ENCODE results near the gene AHRR.
"Not testable (repeated sequence)": the region's sequence is repeated elsewhere in the genome, so short reads cannot be mapped to it uniquely, and the experiment has no call there.

The AHRR gene

GRCh38 chr5:360257-361027, 38.9 kb downstream of the AHRR start:
- H3K27ac ChIP-seq, result no peak overlapping the region

GRCh38 chr5:362189-362588, 40.7 kb downstream of the AHRR start:
- no peak for DNase-seq (ENCODE audit: low read depth, low spot score)
- no peak overlapping the region for H3K27ac ChIP-seq

More at GRCh38 chr5:360257-361027, 38.9 kb downstream of the AHRR start:
- no peak for DNase-seq (ENCODE audit: low read depth, low spot score)

GRCh38 chr5:362978-363765, 41.7 kb downstream of the AHRR start:
- no peak for DNase-seq (ENCODE audit: low read depth, low spot score)

GRCh38 chr5:364497-364896, 43.0 kb downstream of the AHRR start:
- no peak overlapping the region for H3K27ac ChIP-seq

More at GRCh38 chr5:362978-363765, 41.7 kb downstream of the AHRR start:
- H3K27ac ChIP-seq, result no peak overlapping the region

GRCh38 chr5:366541-367357, 45.2 kb downstream of the AHRR start:
- no peak for DNase-seq (ENCODE audit: low read depth, low spot score)
- H3K27ac ChIP-seq, result no peak overlapping the region

More at GRCh38 chr5:364497-364896, 43.0 kb downstream of the AHRR start:
- DNase-seq (ENCODE audit: low read depth, low spot score), result no peak

- DNase-seq (ENCODE audit: low read depth, low spot score), result no peak
- H3K27ac ChIP-seq, result no peak overlapping the region
Observed at GRCh38 chr5:367358-368130, 46.0 kb downstream of the AHRR start.

GRCh38 chr5:368183-369084, 46.9 kb downstream of the AHRR start:
- no peak for DNase-seq (ENCODE audit: low read depth, low spot score)

GRCh38 chr5:369151-369868, 47.8 kb downstream of the AHRR start:
- DNase-seq (ENCODE audit: low read depth, low spot score), result no peak
- H3K27ac ChIP-seq, result no peak overlapping the region

More at GRCh38 chr5:368183-369084, 46.9 kb downstream of the AHRR start:
- H3K27ac ChIP-seq, result no peak overlapping the region

GRCh38 chr5:369869-370236, 48.3 kb downstream of the AHRR start:
- DNase-seq (ENCODE audit: low read depth, low spot score); H3K27ac ChIP-seq: not testable (repeated sequence)

GRCh38 chr5:370311-370958, 48.9 kb downstream of the AHRR start:
- no peak for DNase-seq (ENCODE audit: low read depth, low spot score)
- no peak overlapping the region for H3K27ac ChIP-seq

GRCh38 chr5:370959-371810, 49.7 kb downstream of the AHRR start:
- DNase-seq (ENCODE audit: low read depth, low spot score), result no peak

GRCh38 chr5:371811-372555, 50.5 kb downstream of the AHRR start:
- H3K27ac ChIP-seq, result no peak overlapping the region
- DNase-seq (ENCODE audit: low read depth, low spot score), result no peak

More at GRCh38 chr5:370959-371810, 49.7 kb downstream of the AHRR start:
- no peak overlapping the region for H3K27ac ChIP-seq

GRCh38 chr5:372556-372995, 51.1 kb downstream of the AHRR start:
- H3K27ac ChIP-seq, result no peak overlapping the region
- DNase-seq (ENCODE audit: low read depth, low spot score), result no peak

- no peak overlapping the region for H3K27ac ChIP-seq
- DNase-seq (ENCODE audit: low read depth, low spot score), result no peak
Observed at GRCh38 chr5:372996-373709, 51.6 kb downstream of the AHRR start.
